Ishikawa (cell line): ENCODE measurements around the gene TSPAN31.

Experiments
- CEBPB ChIP-seq: IDR thresholded peaks from 2 replicates; pipeline ENCODE4 v1.6.1; 2012
- EP300 ChIP-seq: IDR thresholded peaks from 2 replicates; pipeline ENCODE4 v1.6.1; 2012; ENCODE audit warnings: borderline replicate concordance
- TAF1 ChIP-seq: IDR thresholded peaks from 2 replicates; pipeline ENCODE4 v1.6.1; 2012; ENCODE audit warnings: low read depth, mild to moderate bottlenecking
- TEAD4 ChIP-seq: IDR thresholded peaks from 2 replicates; pipeline ENCODE4 v1.6.1; 2012
- USF1 ChIP-seq: IDR thresholded peaks from 2 replicates; pipeline ENCODE4 v1.6.1; 2012
- YY1 ChIP-seq: IDR thresholded peaks from 2 replicates; pipeline ENCODE4 v1.6.1; 2012; ENCODE audit warnings: low read depth
- TF ChIP-seq, protein P1 (sequence below): IDR thresholded peaks from 2 replicates; pipeline ENCODE4 v1.6.1; 2012

DNA sequence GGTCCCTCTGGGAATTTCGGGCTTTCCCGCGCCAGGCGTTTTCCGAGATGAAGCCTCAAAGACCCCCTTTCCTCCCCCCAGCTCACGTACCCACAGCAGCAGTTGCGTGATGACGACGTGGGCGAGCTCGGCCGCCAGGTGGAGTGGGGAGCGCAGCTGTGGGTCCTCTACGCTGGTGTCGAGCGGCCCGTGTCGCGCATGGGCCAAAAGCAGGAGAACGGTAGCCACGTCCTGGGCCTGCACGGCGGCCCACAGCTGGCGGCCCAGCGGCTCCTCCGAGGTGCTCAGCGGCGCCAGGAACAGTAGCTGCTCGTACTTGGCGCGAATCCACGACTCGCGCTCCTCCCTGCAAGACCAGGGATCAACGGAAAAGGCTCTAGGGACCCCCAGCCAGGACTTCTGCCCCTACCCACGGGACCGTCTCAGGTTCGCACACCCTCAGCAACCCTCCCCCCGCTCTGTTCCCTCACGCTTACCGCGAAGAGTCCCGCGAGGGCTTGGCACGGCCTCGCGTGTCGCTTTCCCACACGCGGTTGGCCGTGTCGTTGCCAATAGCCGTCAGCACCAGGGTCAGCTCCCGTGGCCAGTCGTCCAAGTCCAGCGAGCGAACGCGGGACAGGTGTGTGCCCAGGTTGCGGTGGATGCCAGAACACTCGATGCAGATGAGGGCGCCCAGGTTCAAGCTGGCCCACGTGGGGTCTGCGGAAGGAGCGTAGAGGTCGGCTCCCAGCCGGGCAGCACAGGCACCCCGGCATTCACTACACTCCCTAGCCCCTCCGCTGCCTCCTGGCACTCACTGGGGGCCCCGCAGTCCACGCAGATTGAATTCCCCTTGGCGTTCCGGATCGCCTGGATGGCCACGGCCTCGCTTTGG, 17.7 kb upstream of the TSPAN31 start:
- no peak for TF ChIP-seq EP300
- TF ChIP-seq, protein P1, sequence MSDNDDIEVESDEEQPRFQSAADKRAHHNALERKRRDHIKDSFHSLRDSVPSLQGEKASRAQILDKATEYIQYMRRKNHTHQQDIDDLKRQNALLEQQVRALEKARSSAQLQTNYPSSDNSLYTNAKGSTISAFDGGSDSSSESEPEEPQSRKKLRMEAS: peak; percentile 92
- TF ChIP-seq USF1: no peak
- no peak for TF ChIP-seq CEBPB
- 0 out of 2 replicates have a peak, but pooled peaks have one; percentile 11 for TF ChIP-seq TEAD4
- 0 out of 2 replicates have a peak, but pooled peaks have one; percentile 4 for TF ChIP-seq YY1
- no peak for TF ChIP-seq TAF1
